T follicular helper cell (primary cell): ENCODE data around the gene DCUN1D1.

Experiments
- DNase-seq: peaks from one replicate; pipeline ENCODE4 v3.0.0-alpha.2; 2020; ENCODE audit warnings: low read depth

DCUN1D1 gene

GRCh38 chr3:182892226-182892625, 88.1 kb downstream of the DCUN1D1 start:
- DNase-seq = no peak

- DNase-seq = no peak
Observed at GRCh38 chr3:182891364-182891763, 89.0 kb downstream of the DCUN1D1 start.

- DNase-seq = no peak
Observed at GRCh38 chr3:182889948-182890629, 90.2 kb downstream of the DCUN1D1 start.
